PC-3 (cell line): ENCODE measurements around the gene CST8.

Source experiments
- EZH2phosphoT487 ChIP-seq: fragments of 300-600 bp; sonication (generic); IDR thresholded peaks from 2 replicates; pipeline ENCODE4 v1.6.1; 2018; ENCODE audit warnings: mild to moderate bottlenecking, antibody characterized with exemption, low read length, borderline replicate concordance
- TF ChIP-seq, protein P1 (sequence below): fragments of 300-600 bp; sonication (generic); conservative IDR thresholded peaks from 2 replicates; pipeline ENCODE4 v1.5.1; 2017; ENCODE audit warnings: antibody characterized with exemption, low read depth, mild to moderate bottlenecking, low read length

DNA sequence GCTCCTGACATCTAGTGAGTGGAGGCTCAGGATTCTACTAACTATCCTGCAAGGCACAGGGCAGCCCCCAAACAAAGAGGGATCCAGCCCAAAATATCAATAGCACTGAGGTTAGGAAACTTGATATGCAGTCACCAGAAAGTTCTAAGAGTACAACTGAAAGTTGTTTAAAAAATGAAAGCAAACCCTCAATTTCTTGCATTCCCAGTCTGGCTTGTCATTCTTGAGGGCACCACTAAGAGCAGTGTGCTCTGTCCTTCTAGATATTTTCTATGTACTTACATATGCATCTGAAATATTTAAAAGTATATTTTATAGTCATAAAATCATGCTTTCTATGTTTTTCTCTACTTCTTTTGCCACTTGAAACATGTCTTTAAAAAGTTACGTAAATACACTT is 35.9 kb downstream of the CST8 start:
- TF ChIP-seq, protein P1, sequence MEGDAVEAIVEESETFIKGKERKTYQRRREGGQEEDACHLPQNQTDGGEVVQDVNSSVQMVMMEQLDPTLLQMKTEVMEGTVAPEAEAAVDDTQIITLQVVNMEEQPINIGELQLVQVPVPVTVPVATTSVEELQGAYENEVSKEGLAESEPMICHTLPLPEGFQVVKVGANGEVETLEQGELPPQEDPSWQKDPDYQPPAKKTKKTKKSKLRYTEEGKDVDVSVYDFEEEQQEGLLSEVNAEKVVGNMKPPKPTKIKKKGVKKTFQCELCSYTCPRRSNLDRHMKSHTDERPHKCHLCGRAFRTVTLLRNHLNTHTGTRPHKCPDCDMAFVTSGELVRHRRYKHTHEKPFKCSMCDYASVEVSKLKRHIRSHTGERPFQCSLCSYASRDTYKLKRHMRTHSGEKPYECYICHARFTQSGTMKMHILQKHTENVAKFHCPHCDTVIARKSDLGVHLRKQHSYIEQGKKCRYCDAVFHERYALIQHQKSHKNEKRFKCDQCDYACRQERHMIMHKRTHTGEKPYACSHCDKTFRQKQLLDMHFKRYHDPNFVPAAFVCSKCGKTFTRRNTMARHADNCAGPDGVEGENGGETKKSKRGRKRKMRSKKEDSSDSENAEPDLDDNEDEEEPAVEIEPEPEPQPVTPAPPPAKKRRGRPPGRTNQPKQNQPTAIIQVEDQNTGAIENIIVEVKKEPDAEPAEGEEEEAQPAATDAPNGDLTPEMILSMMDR = no peak
- TF ChIP-seq EZH2phosphoT487 = no peak
